Measurements from ENCODE around the gene COQ9.
"Not testable (repeated sequence)": the region's sequence is repeated elsewhere in the genome, so short reads cannot be mapped to it uniquely, and the experiment has no call there.

Gene COQ9

DNA sequence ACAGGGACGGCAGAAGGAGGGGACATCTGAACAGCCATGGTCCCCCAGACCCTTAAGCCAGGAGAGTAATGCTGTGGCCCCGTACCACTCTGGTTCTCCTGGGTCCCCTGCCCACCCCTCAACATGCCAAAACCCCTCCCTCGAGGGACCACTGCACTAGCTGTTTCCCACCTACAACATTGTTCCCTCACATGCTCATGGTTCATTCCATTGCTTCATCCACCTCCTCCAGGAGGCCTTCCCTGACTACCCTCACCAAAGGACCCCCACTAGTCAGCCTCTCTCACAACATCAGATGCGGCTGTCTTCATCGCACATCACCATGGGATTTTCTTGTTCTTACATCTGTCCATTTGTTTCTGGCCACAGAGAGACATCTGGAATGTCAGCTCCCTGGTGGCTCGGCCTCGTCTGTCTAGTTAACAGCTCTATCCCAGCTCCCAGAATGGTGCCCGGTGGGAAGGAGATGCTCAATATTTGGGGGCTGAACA, 37.3 kb downstream of the COQ9 start:
- in situ Hi-C loops (cut with MboI; ENCODE audit: low sequenced_read_pairs), result no loop called here

DNA sequence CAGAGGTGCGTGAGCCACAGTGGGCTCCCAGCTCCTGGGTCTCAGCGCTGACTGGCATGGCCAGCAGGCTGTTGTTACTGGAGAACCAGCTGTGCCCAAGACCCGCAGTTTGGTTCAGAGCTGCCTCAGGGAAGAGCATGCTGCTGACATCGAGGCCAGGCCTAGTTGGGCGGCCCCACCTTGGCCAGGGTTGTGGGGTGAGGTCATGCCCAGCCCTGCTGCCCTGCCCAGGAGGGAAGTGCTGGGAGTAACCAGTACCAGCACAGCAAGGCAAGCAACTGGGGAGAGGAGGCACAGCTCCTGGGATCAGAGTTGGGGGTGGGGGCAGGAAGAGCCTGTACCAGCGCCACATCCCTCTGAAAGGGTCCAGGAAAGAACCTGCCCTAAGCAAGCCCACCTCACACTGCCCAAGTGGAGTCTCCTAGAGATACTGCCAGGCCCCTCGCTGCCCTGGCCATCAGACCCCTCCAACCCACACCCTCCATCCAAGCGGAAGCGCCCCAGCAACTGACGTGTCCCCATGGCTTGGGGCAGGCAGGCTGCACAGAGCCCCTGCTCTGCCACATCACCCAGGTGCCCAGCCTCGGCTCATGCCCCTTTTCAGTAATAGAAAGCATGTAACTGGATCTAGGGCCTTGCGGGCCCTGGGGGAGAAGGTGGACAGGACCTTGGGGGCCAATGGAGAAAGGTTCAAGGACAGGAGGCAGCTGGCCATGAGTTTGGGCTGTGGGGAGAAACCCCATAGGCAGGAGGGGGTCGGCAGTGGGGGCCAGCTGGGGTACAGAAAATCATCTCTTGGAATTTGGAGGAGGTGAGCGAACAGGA, 38.0 kb downstream of the COQ9 start:
- in situ Hi-C loops (cut with MboI; ENCODE audit: low sequenced_read_pairs), result no loop called here

DNA sequence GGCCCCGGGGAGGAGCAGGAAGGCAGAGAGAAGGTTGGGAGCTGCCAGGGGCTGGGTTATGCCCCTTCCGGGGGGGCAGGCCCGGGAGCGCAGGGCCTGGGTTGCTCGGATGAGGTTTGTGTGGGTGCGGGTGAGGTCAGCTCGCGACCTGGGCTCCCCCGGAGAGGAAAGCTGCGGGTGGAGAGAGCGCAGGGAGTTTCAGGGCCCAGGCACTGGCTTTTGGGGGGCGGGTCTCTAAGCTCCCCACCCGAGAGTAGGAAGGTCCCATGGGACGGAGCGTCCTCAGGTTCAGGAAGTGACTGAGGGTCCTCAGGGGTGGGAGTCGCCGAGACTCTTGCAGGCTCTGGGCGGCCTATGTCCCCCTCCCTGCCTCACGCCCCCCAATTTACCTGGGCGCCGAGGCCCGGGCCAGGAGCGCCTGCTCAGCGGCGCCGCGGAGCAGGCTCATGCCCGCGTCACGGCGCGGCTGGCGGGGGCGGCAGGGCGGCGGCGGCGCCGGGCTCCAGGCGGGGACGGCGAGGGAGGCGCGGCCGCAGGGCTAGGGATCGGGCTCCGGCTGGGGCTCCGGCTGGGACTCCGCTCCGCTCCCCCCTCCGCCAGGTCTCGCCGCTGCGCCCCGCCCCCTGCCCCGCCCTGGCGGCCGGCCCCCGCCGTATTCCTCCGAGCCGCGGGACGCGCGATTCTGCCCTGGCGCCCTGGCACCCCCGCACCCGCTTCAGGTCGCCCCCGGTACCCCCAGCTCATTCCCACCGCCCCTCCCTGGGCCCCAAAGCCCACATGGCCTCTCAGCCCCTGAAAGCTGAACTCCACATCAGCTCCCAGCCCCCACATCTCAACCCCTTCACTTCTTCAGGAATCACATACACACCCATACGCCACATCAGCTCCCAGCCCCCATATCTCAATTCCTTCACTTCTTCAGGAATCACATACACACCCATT, 38.9 kb downstream of the COQ9 start, which contains the start of gene DOK4:
DOK4 (minus strand) TSS at position 578 of the 942 bp plus-strand sequence. CDS start 6,986 bp downstream, outside the sequence.
- in situ Hi-C loops (cut with MboI; ENCODE audit: low sequenced_read_pairs), result no loop called here

DNA sequence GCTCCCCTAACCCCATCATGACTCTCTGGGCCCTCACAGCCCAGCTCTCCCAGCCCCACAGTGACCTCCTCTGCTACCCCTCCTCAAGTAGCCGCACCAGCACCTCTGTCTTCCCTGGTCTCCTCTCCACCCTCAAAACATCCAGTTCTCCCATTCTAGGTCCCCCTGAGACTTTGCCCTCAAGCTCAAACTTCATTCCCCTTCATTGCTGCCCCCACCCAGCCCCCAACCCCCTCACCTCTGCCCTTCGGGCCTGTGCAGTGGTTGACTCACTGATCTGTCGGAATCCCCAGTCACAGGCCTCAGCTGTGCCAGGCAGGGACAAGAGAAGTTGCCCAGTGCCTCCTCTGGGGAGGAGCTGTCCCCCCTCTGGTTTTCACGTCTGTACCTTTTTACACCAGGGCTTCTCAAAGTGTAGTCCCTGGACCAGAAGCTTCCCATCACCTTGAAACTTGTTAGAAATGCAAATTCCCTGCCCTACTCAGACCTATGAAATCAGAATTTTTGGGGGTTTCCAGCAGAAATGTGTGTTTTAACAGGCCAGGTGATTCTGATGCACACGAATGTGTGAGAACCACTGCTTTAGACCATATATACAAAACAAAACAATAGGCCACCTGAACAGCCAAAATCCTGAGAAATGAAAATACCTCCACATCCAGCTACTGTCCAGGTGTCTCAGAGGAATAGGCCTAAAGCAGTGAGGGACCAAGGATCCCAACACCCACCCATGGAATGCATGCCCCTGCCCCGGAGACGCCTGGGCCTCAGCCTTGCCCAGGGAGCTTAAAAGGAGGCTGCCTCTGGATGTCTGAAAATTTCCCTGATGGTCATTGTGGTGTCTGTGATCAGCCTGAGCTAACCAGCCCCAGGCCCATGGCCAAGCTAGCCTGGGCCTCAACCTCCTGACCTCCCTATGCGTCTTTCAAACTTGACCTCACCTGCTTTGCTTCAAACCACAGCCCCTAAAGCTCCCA, 39.9 kb downstream of the COQ9 start:
- in situ Hi-C loops (cut with MboI; ENCODE audit: low sequenced_read_pairs), result no loop called here

DNA sequence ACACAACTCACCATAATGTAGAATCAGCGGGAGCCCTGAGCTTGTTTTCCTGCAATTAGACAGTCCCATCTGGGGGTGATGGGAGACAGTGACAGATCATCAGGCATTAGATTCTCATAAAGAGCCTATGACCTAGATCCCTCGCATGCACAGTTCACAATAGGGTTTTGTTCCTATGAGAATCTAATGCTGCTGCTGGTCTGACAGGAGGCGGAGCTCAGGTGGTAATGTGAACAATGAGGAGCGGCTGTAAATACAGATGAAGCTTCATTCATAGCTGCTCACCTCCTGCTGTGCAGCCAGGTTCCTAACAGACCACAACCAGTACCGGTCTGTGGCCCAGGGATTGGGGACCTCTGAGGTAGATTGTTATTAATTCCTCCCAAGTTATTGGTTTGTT, 42.0 kb downstream of the COQ9 start:
- in situ Hi-C loops (cut with MboI; ENCODE audit: low sequenced_read_pairs), result no loop called here

DNA sequence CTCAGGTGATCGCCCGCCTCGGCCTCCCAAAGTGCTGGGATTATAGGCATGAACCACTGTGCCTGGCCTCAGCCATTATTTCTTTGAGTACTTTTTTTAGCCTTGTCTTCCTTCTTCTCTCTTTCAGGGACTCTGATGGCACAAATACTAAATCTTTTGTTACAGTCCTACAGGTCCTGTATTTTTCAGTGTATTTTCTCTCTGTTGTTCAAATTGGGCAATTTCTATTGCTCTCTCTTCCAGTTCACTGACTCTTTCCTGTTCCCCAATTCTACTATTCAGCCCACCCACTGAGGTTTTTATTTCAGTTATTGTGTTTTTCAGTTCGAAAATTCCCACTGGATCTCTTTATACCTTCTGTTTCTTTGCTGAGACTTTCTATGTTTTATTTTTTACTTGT, 46.5 kb downstream of the COQ9 start:
- in situ Hi-C loops (cut with MboI; ENCODE audit: low sequenced_read_pairs), result no loop called here

DNA sequence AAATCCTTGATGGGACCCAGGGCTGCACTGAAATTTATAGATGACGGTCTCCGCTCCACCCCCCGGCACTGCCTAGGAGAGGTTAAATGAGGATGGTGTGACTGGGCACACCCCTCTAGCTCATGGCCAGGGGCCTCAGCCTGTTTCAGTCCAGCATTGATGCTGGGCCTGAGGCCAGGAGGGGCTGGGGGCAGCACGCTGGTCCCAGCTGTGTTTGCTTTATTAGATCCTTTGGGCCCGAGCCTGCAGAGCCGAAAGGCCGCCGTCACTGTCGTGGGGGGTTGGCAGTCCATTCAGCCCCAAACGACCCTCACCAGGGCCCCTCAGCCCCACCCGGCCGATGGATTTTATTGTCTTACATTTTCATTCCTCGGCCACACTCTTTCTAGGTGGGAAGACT, 49.8 kb downstream of the COQ9 start:
- in situ Hi-C loops (cut with MboI; ENCODE audit: low sequenced_read_pairs), result no loop called here

DNA sequence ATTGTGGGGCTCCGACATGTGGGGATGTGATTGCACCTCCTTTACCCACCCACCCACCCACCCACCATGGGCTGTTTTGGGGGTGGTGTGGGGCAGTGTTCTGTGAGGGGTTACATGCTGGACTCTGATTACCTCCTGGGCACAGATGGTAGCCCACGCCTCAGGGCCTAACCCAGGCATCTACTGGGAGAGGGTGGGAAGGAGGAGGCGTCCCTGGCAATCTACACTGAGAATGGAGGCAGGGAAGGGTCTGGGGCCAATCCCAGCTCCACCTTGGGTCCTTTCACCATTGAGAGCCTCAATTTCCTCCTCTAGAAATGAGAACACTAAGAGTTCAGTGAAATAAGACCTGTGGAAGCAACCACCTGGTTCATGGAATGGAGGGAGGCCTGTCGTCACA, 50.8 kb downstream of the COQ9 start:
- in situ Hi-C loops (cut with MboI; ENCODE audit: low sequenced_read_pairs), result no loop called here

DNA sequence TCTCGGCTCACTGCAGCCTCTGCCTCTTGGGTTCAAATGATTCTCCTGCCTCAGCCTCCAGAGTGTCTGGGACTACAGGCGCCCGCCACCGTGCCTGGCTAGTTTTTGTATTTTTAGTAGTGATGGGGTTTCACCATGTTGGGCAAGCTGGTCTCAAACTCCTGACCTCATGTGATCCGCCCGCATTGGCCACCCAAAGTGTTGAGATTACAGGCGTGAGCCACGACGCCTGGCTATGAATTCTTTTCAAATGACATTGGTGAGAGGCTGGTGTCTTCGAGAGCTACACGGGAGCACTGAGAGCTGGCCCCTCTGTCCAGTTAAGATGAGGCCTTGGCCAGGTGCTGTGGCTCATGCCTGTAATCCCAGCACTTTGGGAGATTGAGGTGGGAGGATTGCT, 52.7 kb downstream of the COQ9 start:
- in situ Hi-C loops (cut with MboI; ENCODE audit: low sequenced_read_pairs), result not testable (repeated sequence)

DNA sequence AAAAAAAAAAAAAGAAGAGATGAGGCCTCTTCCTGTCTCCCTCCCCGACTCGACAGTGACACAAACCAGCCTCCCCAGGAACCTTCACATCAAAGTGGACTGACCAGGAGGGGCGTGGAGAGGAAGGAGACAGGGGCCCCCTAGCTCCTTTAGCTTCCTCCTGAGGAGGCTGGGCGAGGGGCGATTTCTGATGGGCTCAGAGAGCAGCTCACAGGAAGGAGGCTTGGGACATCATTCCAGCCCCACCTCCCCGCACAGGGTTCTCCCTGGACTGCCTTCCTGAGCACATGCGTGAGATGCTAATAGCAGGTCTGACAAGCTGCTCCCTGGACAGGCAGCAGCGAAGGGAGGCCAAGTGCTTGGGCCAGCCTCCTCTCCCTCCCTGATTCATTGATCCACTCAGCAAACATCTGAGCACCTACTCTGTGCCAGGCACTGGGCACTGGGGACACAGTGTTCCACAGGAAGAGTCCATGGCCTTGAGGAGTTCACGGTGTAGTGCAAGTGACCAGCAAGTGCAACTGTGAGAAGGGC, 53.4 kb downstream of the COQ9 start:
- in situ Hi-C loops (cut with MboI; ENCODE audit: low sequenced_read_pairs), result no loop called here

DNA sequence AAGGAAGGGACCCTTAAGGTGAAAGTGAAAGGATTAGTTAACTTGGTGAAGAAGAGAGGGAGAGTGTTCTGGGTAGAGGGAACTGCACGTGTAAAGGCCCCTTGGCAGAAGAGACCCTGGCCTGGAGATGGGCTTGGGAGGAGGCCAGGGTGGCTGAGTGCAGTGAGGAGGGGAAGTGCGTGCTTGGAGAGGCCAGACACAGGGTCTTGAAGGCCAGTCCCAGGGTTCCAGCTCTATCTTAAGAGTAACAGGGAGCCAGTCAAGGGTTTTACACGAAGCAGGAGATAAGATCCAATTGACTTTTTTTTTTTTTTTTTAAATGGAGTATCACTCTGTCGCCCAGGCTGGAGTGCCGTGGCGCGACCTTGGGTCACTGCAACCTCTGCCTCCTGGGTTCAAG, 54.2 kb downstream of the COQ9 start:
- in situ Hi-C loops (cut with MboI; ENCODE audit: low sequenced_read_pairs), result no loop called here

DNA sequence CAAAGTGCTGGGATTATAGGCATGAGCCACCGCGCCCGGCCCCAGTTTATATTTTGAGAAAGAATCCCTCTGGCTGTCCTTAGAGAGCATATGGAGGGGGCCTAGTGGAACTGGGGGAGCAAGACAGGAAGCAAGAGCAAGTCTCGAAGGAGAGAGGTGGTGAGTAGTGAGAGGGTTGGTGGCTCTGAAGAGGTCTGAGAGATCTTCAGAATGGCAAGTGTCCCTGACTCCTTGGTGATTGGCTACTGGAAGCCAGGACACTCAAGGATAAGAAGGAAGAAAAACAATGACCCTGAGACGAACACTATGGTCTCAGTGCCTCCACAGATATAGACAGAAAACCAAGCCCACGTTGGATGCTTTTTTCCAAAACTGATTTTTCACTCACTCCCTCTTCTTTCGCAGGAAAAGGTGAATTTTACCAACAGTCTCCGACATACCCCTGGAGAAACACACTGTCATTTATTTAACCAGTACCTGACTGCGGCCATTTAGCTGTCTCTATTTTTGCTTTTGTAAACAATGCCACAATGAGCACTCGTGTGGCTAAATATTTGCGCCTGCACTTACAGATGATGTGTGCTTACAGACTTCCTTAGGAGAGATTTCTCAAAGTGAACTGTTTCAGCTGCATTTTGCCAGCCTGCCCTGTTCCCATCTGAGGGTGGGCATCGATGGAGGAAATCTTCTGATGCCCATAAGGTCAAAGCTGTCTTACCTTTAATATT, 54.9 kb downstream of the COQ9 start:
- in situ Hi-C loops (cut with MboI; ENCODE audit: low sequenced_read_pairs), result no loop called here

DNA sequence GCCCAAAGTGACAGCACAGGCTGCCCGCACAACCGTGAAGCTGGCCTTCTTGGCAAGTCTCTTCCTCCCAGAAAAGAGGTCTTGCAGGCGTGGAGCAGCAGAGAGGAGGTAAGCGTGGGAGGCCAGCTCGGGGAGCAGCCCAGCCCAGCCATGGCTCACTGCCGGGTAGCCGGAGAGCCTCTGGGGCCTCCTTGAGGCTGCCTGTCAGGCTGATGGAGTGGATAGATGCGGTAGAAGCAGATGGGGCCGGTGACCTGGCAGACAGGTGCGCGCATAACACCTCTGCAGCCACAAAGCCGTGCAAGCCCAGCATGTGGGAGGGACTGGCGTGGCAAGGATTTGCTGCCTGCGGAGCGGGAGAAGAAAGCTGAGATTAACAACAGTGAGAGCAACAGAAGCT, 56.1 kb downstream of the COQ9 start:
- in situ Hi-C loops (cut with MboI; ENCODE audit: low sequenced_read_pairs), result no loop called here

DNA sequence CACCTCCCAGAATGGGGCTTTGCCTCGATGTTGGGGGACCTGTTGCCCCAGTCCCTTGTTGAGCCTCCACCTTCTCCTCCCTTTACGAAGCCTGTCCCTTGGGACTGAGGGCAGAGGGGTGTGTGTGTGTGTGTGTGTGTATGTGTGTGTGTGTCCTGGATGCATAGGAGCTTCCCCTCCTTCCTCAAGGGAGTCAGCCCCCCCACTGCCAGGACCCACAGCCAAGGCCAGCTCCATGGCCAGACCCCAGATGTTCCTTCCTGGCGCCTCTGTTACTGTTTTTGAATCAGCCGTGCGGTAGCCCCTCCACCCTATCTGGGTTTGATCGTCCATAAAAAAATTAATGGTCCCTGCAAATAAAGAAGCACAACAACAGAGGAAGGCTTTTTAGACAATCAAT, 56.7 kb downstream of the COQ9 start:
- in situ Hi-C loops (cut with MboI; ENCODE audit: low sequenced_read_pairs), result no loop called here

DNA sequence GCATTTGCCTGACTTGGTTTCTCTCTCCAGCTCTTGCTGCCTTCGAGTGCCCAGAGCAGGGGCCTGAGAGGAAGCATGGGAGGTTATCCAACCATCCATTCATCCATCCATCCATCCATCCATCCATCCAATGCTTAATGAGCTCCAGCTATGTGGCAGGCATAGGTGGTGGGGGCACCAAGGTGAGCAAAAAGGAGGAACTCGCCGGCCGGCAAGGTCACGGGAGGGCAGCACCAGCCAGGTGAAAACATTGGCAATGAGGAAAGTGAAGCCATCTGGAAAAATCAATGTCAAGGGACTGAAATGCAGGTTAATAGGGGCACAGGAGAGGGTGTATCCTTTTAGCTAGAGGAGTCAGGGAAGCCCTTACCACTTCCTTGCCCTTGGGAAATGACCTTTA, 57.2 kb downstream of the COQ9 start:
- in situ Hi-C loops (cut with MboI; ENCODE audit: low sequenced_read_pairs), result no loop called here

DNA sequence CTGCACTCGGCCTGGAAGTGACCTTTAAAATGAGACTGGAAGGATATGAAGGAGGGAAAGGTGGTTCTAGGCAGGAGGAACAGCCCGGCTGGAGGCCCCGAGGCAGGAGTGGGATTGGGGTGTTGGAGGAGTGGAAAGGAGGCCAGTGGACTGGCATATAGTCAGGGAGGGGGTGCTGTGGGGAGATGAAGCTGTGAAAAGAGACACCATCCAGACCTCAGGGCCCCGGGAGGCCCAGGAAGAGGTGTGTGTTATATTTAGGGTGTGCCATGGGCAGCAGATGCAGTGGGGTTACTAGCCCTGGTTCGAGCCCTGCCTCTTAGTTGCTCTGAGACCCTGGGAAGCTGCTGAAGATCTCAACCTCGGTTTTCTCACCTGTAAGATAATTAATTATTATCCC, 57.9 kb downstream of the COQ9 start:
- in situ Hi-C loops (cut with MboI; ENCODE audit: low sequenced_read_pairs), result no loop called here

DNA sequence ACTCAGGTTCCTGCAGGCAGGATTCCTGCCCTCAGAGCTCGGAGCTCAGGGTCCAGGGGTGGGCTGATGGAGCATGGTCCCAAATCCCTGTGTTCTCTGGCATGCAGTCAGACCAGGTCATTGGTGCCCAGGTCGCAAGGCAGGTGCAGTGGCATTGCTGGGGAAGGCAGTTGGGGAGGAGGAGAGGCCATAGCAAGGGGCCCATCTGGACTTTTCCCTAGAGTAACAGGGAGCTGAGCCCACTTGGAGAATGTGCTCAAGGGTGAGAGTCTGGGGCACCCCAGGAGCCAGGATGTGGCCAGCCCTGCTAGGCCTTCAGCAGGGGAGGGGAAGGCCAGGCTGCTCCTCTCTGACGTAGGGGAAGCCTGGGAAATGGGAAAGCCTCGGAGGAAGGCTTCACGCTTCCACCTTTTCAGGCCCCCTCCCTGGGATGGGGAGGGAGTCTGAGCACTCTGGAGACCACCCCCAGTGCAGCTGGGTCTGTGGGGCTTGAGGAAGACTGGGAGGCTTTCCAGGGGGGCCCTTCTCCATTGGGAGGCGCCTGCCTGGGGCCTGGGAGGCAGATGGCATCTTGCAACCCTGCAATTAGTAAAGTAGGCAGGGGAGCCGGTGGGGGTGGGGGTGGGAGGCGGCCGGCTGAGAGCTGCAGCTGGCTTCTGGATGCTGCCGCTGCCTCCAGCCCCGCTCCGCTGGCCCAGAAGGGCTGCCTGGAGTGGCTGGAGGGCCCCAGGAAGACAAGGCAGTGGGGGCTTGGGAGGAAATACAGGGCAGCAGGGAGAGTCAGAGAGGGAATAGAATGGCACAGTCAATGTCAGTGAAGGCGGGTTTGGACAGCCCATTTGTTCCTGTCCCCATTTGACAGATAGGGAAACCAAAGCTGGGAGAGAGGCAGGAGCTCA, 60.1 kb downstream of the COQ9 start:
- in situ Hi-C loops (cut with MboI; ENCODE audit: low sequenced_read_pairs), result no loop called here

DNA sequence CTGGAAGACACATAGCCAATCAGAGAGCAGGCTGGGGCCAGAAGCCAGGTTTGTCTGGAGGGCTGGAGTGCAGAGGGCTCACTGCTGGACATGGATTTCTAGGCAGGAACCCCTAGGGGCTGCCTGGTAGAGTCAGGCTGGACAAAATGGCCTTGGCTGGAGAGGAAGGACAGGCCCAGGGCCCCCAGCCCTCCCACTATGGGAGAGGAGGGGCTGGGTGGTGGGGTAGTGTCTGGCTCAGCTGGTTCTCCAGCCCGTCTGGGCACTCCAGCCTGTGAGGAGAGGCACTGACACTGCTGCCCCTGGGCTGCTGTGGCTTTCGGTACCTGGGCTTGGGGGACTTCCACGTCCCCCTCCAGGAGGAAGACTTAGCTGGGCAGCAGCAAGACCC, 60.8 kb downstream of the COQ9 start:
- in situ Hi-C loops (cut with MboI; ENCODE audit: low sequenced_read_pairs), result no loop called here

All from hTERT RPE-1 (cell line).